SK-N-SH treated with all-trans-retinoic acid at 6 μM for 48 hours (cell line): Measurements from ENCODE around the gene CHCT1.
"Not testable (repeated sequence)": the region's sequence is repeated elsewhere in the genome, so short reads cannot be mapped to it uniquely, and the experiment has no call there.

Experiments used
- PPARA ChIP-seq: fragments of 250-450 bp; sonication (Bioruptor Pico); IDR thresholded peaks from 2 replicates; pipeline ENCODE4 v1.5.0; 2020; ENCODE audit warnings: mild to moderate bottlenecking, borderline replicate concordance
- RARB ChIP-seq: fragments of 250-450 bp; sonication (Bioruptor Pico); IDR thresholded peaks from 2 replicates; pipeline ENCODE4 v1.8.0; 2021; ENCODE audit warnings: mild to moderate bottlenecking, moderate library complexity
- ZFP30 ChIP-seq: fragments of 450-650 bp; formaldehyde crosslinking; IDR thresholded peaks from 2 replicates; pipeline ENCODE4 v1.5.0; 2022; ENCODE audit warnings: mild to moderate bottlenecking, moderate library complexity
- ZNF565 ChIP-seq: fragments of 450-650 bp; formaldehyde crosslinking; conservative IDR thresholded peaks from 2 replicates; pipeline ENCODE4 v1.5.0; 2020; ENCODE audit warnings: low read depth, mild to moderate bottlenecking, moderate library complexity
- TF ChIP-seq, protein P1 (sequence below): fragments of 250-450 bp; sonication (Bioruptor Pico); IDR thresholded peaks from 2 replicates; pipeline ENCODE4 v1.8.0; 2020; ENCODE audit warnings: mild to moderate bottlenecking, moderate library complexity, borderline replicate concordance

DNA sequence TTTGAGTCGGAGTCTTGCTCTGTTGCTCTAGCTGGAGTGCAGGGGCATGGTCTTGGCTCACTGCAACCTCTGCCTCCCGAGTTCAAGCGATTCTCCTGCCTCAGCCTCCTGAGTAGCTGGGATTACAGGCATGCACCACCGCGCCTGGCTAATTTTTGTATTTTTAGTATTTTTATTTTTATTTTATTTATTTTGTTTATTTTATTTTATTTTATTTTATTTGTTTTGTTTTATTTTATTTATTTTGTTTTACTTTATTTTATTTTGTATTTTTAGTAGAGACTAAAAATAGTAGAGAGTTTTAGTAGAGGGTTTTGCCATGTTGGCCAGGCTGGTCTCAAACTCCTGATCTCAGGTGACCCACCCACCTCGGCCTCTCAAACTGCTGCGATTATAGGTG is 2.4 kb upstream of the CHCT1 start:
- not testable (repeated sequence) for TF ChIP-seq RARB (CRISPR knock-in tag); ZFP30; ZNF565 (CRISPR knock-in tag); PPARA
- TF ChIP-seq, protein P1, sequence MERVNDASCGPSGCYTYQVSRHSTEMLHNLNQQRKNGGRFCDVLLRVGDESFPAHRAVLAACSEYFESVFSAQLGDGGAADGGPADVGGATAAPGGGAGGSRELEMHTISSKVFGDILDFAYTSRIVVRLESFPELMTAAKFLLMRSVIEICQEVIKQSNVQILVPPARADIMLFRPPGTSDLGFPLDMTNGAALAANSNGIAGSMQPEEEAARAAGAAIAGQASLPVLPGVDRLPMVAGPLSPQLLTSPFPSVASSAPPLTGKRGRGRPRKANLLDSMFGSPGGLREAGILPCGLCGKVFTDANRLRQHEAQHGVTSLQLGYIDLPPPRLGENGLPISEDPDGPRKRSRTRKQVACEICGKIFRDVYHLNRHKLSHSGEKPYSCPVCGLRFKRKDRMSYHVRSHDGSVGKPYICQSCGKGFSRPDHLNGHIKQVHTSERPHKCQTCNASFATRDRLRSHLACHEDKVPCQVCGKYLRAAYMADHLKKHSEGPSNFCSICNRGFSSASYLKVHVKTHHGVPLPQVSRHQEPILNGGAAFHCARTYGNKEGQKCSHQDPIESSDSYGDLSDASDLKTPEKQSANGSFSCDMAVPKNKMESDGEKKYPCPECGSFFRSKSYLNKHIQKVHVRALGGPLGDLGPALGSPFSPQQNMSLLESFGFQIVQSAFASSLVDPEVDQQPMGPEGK = not testable (repeated sequence)
